CD4-positive, alpha-beta T cell (primary cell): Measurements from ENCODE around the gene COL4A4. TPM values are rescaled to one million over a fixed set of nuclear protein-coding genes. Genes with fewer than 3 reads are reported as not detected.

Experiments used
- ATAC-seq: fragments of 200-7000 bp; cut with Tn5 transposase; one replicate; pipeline ENCODE4 v1.10.0; 2022; ENCODE audit warnings: mild to moderate bottlenecking; ENCODE audit not compliant: poor library complexity
- CTCF ChIA-PET: fragments of 350-600 bp; sonication (Branson Sonifier 250); formaldehyde crosslinking; loops from one replicate; lab custom pipeline; 2021; ENCODE audit warnings: antibody characterized with exemption, inconsistent platforms; lab: Charles Lee
- POLR2A ChIA-PET: fragments of 350-600 bp; sonication (Branson Sonifier 250); formaldehyde crosslinking; loops from one replicate; lab custom pipeline; 2021; ENCODE audit warnings: antibody characterized with exemption, inconsistent platforms; lab: Charles Lee
- DNase-seq, 14 experiments: peaks; one replicate each; pipeline ENCODE4 v3.0.0-alpha.2; 2013 to 2020; ENCODE audit warnings: mixed read lengths in 2 of 14
- H3K27ac ChIP-seq, 2 donors: one replicate each; pipeline versions ENCODE4 v1.5.1 to v1.7.0; 2013; ENCODE audit warnings: low read length in 2 of 2, low read depth in 1 of 2, mild to moderate bottlenecking in 1 of 2
- H3K27me3 ChIP-seq, 2 experiments: 1 replicate in 1 of 2; 2 replicates in 1 of 2; pipeline versions ENCODE4 v1.6.1 to v1.7.0; 2013; ENCODE audit warnings: low read length in 2 of 2, control low read depth in 1 of 2, mild to moderate bottlenecking in 1 of 2, moderate library complexity in 1 of 2; ENCODE audit not compliant: insufficient read depth in 2 of 2, control insufficient read depth in 1 of 2
- H3K36me3 ChIP-seq: one replicate; pipeline ENCODE4 v1.6.1; 2013; ENCODE audit warnings: low read length, control low read depth; ENCODE audit not compliant: insufficient read depth
- H3K4me1 ChIP-seq: one replicate; pipeline ENCODE4 v1.6.1; 2013; ENCODE audit warnings: low read length, control low read depth; ENCODE audit not compliant: insufficient read depth
- H3K4me3 ChIP-seq: one replicate; pipeline ENCODE4 v1.5.1; 2013; ENCODE audit warnings: mild to moderate bottlenecking, low read length, moderate library complexity
- H3K9me3 ChIP-seq, 2 experiments: 1 replicate in 1 of 2; 2 replicates in 1 of 2; pipeline versions ENCODE4 v1.6.1 to v1.7.0; 2013; ENCODE audit warnings: low read length in 2 of 2, mild to moderate bottlenecking in 2 of 2, control low read depth in 1 of 2, moderate library complexity in 1 of 2; ENCODE audit not compliant: control insufficient read depth in 1 of 2, insufficient read depth in 1 of 2
- H3K27ac Mint-ChIP-seq: one replicate; pipeline ENCODE4 v1.8.0; 2020; ENCODE audit warnings: mixed read lengths
- H3K27me3 Mint-ChIP-seq: one replicate; pipeline ENCODE4 v1.8.0; 2021; ENCODE audit warnings: mixed read lengths
- H3K36me3 Mint-ChIP-seq: one replicate; pipeline ENCODE4 v1.8.0; 2021; ENCODE audit warnings: low read depth, mixed read lengths
- H3K4me1 Mint-ChIP-seq: one replicate; pipeline ENCODE4 v1.8.0; 2021; ENCODE audit warnings: low read depth, mixed read lengths
- H3K4me3 Mint-ChIP-seq: one replicate; pipeline ENCODE4 v1.8.0; 2020; ENCODE audit warnings: mild to moderate bottlenecking, mixed read lengths
- H3K9me3 Mint-ChIP-seq: one replicate; pipeline ENCODE4 v1.8.0; 2020; ENCODE audit warnings: mixed read lengths
- intact Hi-C, 2 experiments: fragments of 100-400 bp; cut with DNase I in 1 of 2; cut with micrococcal nuclease in 1 of 2; formaldehyde crosslinking; loops; one replicate each; pipeline versions ENCODE4 v1.15.1 to v1.9.0; 2023 to 2025; cut with DNase I, micrococcal nuclease
- total RNA-seq, 174 experiments: library from RNA in 2 of 174; stranded (reverse) in 2 of 174; gene quantifications; one replicate each; pipeline ENCODE4 v1.2.3 and lab custom pipeline; 2021 to 2026
- TF ChIP-seq, protein P1 (sequence below): fragments of 200-600 bp; IDR thresholded peaks from one replicate; pipeline ENCODE4 v1.8.0; 2022; ENCODE audit warnings: antibody characterized with exemption, mild to moderate bottlenecking

COL4A4 gene
- total RNA-seq, 2 experiments from 2014 or later = not detected

DNA sequence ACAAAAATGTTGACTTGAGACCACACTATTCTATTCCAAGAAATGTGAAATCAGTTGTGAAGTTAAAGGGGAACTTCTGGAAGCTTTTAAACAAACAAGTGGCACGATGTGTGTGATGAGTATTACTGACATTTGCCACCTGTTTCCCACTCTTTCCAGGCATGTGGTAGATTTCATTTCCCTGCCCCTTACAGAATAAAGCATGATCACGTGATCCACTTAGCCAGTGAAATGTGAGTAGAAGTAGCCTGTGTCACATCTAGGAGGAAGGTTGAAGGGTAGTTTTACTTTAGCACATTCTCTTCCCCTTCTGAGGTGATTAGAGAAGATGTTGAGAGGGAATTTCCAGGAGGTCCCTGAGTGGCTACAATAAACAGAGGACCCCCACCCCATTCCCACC is 3.8 kb downstream of the COL4A4 start:
- DNase-seq = no peak
- Histone ChIP-seq H3K4me3 (no peak overlapping the region), H3K27me3 (peaks cover 23 to 45% of the 10 kb centered on the region in 2 experiments), H3K27ac (no peak overlapping the region), H3K36me3 (no peaks in the 10 kb centered on the region), H3K9me3 (peaks cover 4 to 6% of the 10 kb centered on the region in 2 experiments), H3K4me1 (peaks cover 14% of the 10 kb centered on the region)
- TF ChIP-seq, protein P1, sequence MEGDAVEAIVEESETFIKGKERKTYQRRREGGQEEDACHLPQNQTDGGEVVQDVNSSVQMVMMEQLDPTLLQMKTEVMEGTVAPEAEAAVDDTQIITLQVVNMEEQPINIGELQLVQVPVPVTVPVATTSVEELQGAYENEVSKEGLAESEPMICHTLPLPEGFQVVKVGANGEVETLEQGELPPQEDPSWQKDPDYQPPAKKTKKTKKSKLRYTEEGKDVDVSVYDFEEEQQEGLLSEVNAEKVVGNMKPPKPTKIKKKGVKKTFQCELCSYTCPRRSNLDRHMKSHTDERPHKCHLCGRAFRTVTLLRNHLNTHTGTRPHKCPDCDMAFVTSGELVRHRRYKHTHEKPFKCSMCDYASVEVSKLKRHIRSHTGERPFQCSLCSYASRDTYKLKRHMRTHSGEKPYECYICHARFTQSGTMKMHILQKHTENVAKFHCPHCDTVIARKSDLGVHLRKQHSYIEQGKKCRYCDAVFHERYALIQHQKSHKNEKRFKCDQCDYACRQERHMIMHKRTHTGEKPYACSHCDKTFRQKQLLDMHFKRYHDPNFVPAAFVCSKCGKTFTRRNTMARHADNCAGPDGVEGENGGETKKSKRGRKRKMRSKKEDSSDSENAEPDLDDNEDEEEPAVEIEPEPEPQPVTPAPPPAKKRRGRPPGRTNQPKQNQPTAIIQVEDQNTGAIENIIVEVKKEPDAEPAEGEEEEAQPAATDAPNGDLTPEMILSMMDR = no peak
- CTCF ChIA-PET = no interaction called here
- POLR2A ChIA-PET = no interaction called here
- intact Hi-C loops = no loop called here
- no peak for ATAC-seq
- Mint-ChIP-seq H3K36me3 (no peaks in the 10 kb centered on the region), H3K9me3 (no peaks in the 10 kb centered on the region), H3K27ac (no peak overlapping the region), H3K4me1 (peaks cover 4% of the 10 kb centered on the region), H3K4me3 (no peak overlapping the region), H3K27me3 (peaks cover 63% of the 10 kb centered on the region)

DNA sequence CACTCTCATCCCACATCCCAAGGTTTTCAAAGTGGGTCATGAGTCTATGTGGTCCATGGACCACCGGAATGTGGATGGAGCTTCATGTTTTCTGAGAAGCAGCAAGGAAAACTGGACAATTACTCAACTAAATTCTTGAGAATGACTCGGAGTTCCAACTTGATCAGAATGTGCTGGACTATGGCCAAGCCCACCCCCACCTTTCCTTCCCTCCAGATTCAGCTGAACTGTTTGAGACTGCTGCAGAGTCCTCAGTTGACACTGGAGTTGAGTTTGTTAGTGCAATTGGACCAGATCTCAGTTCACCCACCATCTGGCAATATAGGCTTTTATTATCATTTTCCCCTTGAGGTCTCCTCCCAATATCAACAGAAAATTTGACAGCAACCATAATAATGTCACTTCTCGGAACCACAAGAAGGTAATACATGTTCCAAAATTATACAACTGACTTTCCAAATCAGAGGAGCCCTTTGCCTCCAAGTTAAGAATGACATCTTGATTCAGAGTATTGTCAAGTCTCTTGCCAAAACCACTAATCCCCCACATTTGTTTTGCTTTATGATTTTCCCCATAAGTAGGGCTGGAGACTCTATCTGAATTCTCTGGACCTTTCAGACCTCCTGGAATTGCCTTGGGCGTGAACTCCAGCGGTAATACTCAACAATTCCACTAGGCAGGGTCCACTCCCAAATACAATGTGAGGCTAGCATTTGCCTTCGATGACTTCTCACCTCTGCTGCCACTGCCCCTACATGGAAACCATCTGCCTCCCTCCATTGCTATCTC is 8.8 kb downstream of the COL4A4 start:
- no peak overlapping the region for H3K27ac Mint-ChIP-seq
- H3K36me3 ChIP-seq = no peaks in the 10 kb centered on the region
- no peaks in the 10 kb centered on the region for H3K36me3 Mint-ChIP-seq
- intact Hi-C loops = no loop called here
- H3K4me1 ChIP-seq = no peaks in the 10 kb centered on the region
- ChIA-PET POLR2A (no interaction called here), CTCF (no interaction called here)
- no peak overlapping the region for H3K4me3 ChIP-seq
- H3K27me3 ChIP-seq = peaks cover 6 to 24% of the 10 kb centered on the region in 2 experiments
- H3K27ac ChIP-seq = no peak overlapping the region
- H3K9me3 ChIP-seq = peaks cover 0 to 4% of the 10 kb centered on the region in 2 experiments
- H3K9me3 Mint-ChIP-seq = no peaks in the 10 kb centered on the region
- DNase-seq (no peak), ATAC-seq (no peak)
- TF ChIP-seq, protein P1 = no peak
- peaks cover 63% of the 10 kb centered on the region for H3K27me3 Mint-ChIP-seq
- H3K4me3 Mint-ChIP-seq = no peak overlapping the region
- H3K4me1 Mint-ChIP-seq = no peaks in the 10 kb centered on the region

DNA sequence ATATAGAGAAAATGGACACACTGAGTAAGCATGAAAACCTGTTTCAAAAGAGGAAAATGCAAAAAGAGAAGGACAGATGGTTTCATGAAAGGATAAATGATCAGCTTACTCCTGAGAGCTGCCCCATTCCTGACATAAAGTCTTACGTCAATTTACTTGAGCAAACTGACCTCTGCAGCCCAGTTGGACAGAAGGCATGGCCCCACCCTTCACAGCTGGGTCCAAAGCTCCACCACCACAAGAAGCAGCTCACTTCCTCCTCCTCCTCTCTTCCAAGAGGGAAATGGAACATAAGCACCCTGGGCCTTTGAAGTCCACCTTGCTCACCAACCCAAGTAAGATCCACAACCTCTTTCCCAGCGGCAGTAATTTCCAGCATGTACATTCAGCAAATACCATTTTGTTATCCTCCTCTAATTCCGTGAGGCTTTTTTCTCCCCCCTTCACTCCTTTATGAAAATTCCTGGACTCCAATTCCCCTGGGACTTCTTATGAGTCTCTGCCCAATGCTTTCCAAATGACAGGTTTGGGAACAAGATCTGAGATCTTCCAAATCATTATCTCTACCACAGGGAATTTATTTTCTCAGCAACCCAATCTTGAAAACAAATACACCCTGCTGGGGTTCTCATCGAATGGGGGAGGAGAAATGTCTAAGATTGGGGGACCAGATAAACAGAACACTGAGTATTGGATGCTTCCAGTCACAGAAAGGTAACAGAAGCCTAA is 10.1 kb downstream of the COL4A4 start:
- TF ChIP-seq, protein P1 = no peak
- H3K36me3 Mint-ChIP-seq = no peaks in the 10 kb centered on the region
- H3K9me3 Mint-ChIP-seq = peaks cover 3% of the 10 kb centered on the region
- intact Hi-C loops = no loop called here
- peaks cover 4 to 19% of the 10 kb centered on the region in 2 experiments for H3K27me3 ChIP-seq
- H3K36me3 ChIP-seq = no peaks in the 10 kb centered on the region
- H3K9me3 ChIP-seq = no peaks in the 10 kb centered on the region
- H3K4me1 ChIP-seq = no peaks in the 10 kb centered on the region
- H3K4me3 Mint-ChIP-seq = no peak overlapping the region
- ATAC-seq = no peak
- no peak overlapping the region for H3K4me3 ChIP-seq
- no peak for DNase-seq
- ChIA-PET POLR2A (no interaction called here), CTCF (no interaction called here)
- H3K4me1 Mint-ChIP-seq = no peaks in the 10 kb centered on the region
- peaks cover 60% of the 10 kb centered on the region for H3K27me3 Mint-ChIP-seq
- H3K27ac Mint-ChIP-seq = no peak overlapping the region
- no peak overlapping the region for H3K27ac ChIP-seq
